Measurements from ENCODE around the gene AHCYL2.

DNA sequence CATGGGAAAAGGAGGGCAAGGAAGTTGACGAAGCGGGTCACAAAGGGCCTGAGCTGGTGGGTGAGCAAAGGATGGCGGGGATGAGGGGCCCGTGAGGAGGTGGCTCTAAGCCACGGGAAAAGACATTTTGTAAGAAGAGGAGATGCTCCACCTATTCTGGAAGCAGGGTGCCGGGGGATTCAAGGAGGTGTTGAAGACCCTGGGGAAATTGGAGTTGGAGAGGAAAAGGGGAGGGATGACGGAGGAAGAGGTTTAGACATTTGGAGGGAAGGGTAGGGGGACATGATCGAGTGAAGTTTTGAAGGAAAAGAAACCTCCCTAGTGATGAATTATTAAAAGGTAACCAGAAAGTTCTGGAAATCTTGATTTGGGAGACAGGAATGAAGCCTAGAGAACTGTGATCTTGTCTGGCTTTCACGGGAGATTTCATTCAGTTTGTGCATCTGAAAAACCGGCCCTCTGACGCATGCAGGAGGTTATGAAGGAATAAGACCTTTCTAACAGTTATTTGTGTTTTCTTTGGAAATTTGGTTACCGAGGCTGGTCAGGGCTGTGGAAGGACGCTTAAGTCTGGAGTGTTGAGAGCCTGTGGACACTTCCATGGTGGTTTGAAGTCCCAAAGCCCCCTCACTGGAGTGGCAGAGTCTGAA, 35.0 kb upstream of the AHCYL2 start:
- TF ChIP-seq, protein P1, sequence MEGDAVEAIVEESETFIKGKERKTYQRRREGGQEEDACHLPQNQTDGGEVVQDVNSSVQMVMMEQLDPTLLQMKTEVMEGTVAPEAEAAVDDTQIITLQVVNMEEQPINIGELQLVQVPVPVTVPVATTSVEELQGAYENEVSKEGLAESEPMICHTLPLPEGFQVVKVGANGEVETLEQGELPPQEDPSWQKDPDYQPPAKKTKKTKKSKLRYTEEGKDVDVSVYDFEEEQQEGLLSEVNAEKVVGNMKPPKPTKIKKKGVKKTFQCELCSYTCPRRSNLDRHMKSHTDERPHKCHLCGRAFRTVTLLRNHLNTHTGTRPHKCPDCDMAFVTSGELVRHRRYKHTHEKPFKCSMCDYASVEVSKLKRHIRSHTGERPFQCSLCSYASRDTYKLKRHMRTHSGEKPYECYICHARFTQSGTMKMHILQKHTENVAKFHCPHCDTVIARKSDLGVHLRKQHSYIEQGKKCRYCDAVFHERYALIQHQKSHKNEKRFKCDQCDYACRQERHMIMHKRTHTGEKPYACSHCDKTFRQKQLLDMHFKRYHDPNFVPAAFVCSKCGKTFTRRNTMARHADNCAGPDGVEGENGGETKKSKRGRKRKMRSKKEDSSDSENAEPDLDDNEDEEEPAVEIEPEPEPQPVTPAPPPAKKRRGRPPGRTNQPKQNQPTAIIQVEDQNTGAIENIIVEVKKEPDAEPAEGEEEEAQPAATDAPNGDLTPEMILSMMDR (IDR thresholded peaks at IDR 0.05; ENCODE audit: insufficient read depth, low read length, poor library complexity, severe bottlenecking) = no peak
- no peak for TF ChIP-seq EZH2phosphoT487 (conservative IDR thresholded peaks at IDR 0.05; ENCODE audit: low read length)

Data from SU-DHL-6 (cell line).